GM18520 (cell line): ENCODE measurements around the gene GAR1.
"Not testable (repeated sequence)": the region's sequence is repeated elsewhere in the genome, so short reads cannot be mapped to it uniquely, and the experiment has no call there.

Experiments
- ATAC-seq: cut with Tn5 transposase; IDR thresholded peaks from one replicate; pipeline ENCODE4 v1.9.1; 2021; ENCODE audit not compliant: unreplicated experiment

GAR1 gene

DNA sequence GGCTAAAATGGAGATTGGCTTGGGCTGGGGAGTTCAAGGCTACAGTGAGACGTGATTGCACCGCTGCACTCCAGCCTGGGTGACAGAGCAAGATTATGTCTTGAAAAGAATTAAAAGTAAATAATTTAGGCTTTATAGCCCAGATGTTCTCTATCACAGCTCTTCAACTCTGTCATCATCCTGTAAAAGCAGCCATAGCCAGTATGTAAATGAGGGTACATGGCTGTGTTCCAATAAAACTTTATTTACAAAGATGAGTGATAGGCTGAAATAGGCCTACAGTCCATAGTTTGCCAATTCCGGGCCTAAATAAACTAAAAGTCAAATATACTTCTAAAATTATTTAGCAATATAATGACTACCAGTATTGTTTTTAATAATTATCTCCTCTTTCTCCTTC lies 21.4 kb downstream of the GAR1 start:
- ATAC-seq = no peak

DNA sequence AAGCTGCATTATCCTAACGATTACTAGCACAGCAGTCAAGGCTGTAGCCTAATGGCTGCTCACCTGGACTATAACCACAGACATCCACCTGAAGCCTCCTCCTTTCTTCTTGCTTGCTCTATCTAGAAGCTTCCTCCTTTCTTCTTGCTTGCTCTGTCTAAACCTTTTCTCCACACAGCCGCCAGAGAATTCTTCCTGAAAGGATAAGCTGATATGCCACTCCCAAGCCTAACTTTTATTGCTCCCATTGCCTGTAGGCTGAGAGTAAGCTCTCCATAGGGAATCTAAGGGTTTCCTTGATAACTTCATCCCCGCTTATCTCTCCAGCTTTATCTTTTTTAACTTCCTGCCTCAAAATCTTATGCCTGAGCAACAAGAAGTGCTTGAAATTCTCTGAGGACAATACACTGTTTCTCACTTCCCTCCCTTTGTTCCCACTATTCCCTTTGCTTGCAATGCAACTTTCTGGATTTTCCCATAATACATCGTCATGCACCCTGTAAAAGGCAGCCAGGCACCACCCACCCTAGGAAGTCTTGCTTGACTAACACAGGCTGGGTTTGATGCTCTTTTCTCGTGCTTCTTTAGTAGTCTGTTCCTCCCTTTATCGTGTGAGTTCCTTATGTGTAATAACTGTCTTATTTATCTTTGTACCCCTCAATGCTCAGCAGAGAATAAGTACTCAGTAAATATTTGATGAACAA lies 31.0 kb downstream of the GAR1 start:
- ATAC-seq = no peak

DNA sequence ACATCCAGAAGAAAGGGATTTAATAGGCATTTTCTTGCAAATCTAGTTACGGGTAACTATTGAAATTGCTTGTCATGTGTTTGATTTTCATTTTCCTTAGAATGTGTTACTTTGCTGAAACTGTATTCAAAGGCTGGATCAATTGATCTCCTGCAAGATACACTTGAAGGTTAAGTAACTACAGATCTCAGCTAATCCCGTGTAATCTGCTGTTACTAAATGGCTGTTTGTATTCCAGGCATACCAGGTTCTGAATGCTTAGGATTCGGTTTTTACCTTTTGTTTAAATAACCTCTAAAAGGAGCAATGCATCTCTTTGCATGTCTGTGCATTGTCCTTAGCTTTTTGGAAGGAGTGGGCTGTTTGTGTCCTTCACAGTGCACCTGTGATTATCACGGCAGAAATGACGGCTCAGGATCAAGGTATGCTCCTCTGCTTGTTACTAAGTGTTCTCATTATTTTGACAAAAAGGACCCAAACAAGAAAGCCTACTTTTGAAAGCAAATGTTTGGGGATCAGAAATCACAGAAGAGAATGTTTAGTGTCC lies 32.4 kb downstream of the GAR1 start, which contains the start of gene LRIT3:
LRIT3 (plus strand) TSS at position 212 of the 547 bp plus-strand sequence; CDS start at position 307, 95 bp downstream.
- ATAC-seq = no peak

DNA sequence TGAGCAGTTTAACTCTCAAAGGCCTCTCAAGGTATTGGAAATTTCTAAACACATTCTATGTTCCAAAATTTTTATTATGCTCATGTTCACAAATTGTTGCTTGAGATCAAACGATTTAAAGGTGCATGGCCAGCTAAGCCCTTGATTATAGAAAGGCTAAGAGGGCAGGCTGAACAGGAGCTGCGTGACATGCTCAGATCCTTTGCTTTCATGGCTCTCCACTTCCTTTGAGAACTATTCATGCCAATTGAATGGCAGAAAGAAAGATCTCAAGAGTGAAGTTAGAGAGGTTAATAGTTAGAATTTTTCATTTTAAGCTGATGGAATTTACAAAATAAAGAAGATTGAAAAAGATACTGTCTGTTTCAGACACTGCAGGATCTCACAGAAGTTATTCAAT lies 32.9 kb downstream of the GAR1 start:
- no peak for ATAC-seq

DNA sequence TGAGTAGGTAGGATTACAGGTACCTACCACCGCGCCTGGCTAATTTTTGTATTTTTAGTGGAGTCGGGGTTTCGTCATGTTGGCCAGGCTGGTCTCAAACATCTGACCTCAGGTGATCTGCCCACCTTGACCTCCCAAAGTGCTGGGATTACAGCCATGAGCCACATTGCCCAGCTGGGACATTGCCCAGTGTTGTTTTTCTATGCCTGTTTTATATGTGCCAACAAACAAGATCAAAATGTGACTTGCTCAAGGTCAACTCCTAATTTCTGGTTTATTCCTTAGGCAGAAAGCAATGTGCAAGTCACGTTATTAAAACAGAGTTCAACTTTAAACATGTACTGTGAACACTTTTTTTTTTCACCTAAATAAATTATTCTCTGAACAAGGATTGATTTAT lies 35.0 kb downstream of the GAR1 start:
- ATAC-seq = no peak

DNA sequence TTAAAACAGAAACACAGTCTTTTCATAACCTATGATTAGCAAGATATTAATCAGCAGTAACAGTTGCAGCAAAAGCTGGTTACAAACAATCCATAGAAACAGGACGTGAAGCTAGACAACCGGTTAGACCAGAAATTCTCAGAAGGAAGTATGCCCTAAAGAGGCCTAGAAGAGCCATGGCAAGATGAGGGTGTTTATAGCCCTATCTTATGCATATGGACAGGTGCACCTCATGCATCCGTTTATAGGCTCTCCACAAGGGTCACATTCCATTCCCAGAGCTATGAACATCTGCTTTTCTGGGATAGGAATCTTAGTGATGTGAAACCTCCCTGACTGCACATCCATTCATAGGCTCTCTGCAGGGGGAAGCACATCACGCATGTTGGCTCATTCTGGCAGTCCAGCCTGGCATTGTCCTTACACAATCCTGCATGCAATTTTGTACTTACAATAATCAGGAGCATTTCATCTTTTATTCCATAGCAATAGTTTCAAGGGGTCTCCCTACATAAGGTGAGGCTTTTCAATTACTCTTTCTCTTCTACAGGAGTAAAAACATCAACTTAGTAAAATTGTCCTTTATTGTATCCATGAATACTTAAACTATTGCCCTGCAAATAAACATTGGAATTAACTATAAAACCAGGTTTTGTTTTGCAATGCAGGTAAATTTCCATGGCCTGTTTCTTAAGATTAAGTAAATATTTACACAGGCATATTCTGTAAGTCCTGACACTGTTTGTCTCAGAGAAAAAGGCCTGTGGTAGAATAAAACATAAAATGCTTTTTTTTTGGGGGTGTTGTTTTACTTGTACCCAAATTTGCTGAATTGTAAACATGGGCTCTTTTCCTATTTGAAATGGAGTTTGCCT lies 44.1 kb downstream of the GAR1 start:
- ATAC-seq = not testable (repeated sequence)

DNA sequence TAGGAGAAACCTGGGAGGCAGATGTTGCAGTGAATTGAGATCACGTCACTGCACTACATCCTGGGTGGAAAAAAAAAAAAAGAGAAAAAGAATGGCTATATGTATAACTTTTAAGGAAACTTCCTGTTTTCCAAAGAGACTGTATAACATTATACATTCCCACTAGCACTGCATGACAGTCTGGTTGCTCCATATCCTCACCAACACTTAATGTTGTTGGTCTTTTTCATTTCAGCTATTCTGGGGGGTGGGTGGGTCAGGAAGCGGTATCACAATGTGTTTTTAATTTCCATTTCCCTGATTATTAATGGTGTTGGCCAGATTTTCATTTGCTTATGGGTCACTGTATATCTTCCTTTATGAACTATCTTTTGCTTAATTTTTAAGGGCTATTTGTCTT lies 45.7 kb downstream of the GAR1 start:
- no peak for ATAC-seq

DNA sequence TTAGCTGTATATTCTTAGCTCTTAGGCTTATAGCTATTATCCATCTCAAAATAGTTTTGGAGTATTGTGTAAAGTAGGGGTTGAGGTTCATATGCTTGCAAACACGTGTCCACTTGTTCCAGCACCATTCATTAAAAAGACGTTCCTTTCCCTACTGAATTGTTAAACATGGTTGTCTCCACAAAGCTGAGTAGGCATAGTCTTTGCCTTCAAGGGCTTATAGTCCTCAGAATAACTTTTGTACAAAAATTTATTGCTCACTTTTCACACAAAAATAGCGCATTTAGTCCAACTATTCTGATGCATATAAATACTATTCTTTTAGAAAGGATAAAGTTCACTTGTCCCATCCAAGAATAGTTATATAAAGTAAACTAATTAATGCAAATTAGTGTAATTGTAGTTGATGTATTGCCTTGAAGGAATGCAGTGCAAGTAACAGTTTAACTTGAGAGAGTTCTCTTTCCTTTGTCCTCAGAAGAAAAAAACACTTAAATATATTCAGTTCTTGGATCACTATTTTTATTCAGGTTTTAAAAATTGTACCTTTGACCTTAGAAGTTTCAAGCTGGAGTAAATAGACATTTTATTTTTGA lies 46.5 kb downstream of the GAR1 start:
- no peak for ATAC-seq

DNA sequence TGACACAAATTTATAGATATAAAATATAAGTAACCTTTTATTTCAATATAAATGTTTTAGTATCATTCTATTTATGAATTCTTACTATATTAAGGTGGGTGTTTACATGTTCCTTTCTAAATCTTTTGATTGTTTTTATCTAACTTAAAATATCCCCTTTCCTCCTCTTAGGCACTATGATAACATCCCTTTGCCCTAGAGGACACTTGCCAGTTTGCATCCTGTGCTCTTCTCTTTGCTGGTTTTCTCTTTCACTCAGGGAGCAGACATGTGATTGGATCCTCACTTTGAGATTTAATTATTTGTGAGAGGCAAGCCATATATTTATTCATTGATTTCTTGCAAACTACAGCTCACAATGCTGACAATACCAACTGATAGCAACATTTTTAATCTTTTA lies 48.6 kb downstream of the GAR1 start:
- no peak for ATAC-seq

DNA sequence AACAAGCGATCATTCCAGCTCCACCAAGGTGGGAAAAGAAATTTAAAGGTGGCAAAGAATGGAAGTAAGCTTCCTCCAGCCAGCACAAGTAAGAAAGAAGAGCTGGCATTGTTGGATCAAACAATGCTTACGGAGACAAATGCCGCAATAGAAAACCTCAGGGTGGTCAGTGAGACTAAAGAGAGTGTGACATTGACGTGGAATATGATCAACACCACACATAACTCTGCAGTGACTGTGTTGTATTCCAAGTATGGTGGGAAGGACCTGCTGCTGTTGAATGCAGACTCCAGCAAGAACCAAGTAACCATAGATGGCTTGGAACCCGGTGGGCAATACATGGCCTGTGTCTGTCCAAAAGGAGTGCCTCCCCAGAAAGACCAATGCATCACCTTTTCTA lies 54.5 kb downstream of the GAR1 start:
- ATAC-seq = no peak

DNA sequence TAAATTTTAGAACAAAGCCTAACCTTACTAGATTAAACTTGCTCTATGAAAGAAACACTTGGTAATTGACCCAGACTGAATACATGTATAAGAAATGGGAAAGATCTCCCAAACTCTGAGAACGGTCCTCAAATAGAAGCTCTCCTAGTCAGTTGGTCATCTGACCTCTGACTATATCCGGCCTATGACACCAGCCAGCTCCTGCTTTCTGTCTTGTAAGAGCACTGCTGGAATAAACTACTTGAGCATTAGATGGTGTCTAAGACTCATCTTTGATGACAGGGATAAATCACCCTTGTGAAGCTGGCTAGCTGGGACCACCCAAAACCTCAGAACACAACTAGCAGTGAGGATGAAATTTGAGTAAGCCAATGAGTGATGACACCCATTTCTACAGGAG lies 56.5 kb downstream of the GAR1 start:
- ATAC-seq = no peak

DNA sequence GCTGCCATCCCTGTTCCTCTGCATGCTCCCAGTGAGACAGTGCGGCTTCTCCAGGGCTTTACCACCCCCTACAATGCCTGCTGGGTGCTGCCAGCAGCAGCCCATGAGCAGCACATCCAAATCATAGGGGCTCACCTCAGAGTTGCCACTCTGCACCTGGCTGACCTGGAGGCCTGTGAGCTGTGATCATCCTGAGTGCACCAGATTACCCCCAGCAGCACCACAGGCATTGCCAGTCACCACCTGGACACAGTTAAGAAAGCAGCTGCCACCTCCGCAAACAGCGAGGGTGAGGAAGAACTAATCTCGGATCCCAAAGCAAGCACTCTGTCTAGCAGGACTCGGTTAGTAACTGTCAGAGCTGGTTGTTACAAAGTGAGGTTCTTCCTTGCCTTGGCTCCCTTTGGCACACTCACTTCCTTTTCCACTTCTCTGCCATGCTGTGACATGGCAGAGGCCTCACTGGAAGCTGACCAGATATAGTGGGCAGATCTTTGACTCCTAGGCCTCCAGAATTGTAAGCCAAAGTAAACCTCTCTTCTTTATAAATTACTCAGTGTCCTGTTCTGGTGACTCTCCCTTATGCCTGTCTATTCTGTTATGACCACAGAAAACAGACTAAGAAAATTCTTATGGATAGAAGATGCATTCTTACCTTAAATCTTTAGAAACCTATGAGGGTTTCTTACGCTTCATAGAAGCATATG lies 57.5 kb downstream of the GAR1 start:
- ATAC-seq = no peak

DNA sequence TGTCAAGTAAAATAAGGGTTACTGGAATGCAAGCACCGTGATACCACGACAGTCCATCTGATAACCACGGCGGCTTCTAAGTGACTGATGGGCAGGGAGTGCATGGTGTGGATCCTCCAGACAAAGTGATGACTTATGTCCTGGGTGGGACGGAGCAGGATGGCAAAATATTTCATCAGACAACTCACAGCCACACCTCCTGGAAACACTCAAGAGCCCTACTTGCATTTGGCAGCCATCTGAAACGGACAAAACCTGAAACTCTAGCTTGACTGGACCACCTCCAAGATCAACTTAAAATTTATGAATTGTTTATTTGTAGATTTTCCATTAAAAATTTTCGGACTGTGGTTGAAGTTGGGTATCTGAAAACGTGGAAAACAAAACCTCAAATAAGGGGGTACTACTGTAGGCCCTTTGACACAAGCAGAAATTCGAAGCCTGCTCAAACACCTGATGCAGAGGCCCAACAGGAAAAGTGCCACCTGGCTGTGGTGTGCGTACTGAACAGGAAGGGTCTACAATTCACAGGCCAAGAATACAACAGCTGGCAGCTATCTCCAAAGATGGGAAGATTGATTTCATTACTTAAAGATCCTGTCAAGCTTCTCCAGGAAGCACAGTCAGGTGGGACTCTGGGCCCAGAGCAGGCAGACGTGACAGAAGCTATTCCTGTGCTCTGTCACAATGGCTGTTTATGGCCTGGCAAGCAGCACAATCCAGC lies 58.4 kb downstream of the GAR1 start:
- ATAC-seq = no peak
